GM18861 (cell line): ENCODE results near the gene PRB3.

ENCODE experiments used
- ATAC-seq: cut with Tn5 transposase; IDR thresholded peaks from one replicate; pipeline ENCODE4 v1.9.1; 2021; ENCODE audit not compliant: unreplicated experiment

PRB3 gene

DNA sequence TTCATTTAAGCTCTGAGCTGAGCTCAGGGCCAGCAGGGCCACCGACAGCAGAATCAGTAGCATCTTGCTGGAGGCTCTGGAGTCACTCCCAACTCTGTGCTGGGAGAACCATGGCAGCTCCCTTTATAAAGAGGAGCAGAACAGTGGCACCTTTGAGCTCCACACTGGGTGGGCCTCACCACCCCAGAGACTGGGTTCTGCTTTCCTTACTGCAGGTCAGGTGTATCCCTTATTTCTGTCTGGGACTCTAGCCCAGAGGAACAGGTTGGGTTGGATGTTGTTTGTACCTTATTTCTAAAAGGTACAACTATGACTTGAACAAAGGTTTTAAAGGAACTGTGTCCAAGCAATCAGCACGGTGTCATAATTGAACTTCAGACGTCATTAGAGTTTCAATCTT lies at the start of gene PRB3:
TSS of gene PRB3 (minus strand) at position 101 of the 400 bp plus-strand sequence. CDS start at position 63, 38 bp downstream.
- ATAC-seq: no peak

DNA sequence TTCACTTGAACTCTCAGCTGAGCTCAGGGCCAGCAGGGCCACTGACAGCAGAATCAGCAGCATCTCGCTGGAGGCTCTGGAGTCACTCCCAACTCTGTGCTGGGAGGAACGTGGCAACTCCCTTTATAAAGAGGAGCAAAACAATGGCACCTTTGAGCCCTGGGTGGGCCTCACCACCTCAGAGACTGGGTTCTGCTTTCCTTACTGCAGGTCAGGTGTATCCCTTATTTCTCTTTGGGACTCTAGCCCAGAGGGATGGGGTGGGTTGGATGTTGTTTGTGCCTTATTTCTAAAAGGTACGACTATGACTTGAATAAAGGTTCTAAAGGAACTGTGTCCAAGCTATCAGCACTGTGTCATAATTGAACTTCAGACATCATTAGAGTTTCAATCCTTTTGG lies 40.8 kb upstream of the PRB3 start, which contains the start of gene PRB4:
TSS of gene PRB4 (minus strand) at position 101 of the 400 bp plus-strand sequence. CDS start at position 63, 38 bp downstream.
- no peak for ATAC-seq

DNA sequence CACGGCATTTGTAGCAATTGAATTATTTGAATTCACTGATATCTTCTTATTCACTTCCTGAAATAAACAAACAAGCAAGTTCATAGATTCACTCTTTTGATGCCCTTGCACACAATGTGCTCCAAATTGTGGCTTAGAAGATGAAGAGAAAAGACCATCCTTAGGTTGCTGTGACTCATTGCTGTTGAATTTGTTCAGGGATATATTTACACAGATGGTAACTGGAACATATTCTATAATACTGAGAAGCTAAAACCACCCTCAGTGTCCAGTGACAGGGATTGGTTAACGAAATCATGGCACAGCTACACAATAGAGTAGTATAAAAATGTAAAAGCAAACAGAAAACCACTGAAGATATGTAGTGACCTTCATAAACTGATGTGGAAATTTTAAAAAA lies 37.6 kb upstream of the PRB3 start:
- ATAC-seq: no peak

DNA sequence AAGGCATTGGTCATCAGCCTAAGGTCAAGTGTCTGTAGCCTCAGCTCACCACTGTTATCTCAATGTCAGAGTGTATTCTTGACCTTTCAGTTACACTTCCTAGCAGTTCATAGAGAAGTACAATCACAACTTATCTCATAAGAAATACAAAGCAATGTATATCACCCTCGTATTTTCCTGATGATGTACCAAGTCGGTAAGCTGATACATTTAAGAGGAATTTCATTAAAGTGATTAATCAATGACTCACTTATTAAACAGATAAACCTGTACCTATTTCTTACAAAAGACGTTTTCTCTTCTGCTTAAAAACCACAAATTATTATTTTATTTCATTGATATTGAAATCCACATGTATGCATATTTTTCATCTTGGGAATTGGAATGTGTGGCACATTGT lies 3.9 kb upstream of the PRB3 start:
- no peak for ATAC-seq

DNA sequence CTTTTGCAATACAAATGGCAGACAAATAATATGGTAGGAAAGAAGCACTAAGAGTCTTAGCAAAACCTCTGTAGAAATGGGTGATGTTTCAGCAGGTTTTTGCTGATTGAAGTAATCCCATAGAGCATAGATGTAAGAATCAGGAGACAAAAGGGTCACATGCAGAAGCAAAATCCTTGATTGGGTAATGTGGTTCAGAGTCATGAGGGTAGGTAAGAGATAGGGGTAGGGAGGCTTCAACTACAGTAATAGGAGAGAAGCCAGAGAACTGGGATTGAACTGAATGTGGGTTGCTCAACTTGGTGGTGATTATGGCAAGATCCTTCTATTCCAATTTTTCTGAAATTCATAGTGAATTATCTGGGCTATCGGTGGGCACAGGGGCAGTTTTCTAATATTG lies 5.0 kb downstream of the PRB3 start:
- no peak for ATAC-seq

DNA sequence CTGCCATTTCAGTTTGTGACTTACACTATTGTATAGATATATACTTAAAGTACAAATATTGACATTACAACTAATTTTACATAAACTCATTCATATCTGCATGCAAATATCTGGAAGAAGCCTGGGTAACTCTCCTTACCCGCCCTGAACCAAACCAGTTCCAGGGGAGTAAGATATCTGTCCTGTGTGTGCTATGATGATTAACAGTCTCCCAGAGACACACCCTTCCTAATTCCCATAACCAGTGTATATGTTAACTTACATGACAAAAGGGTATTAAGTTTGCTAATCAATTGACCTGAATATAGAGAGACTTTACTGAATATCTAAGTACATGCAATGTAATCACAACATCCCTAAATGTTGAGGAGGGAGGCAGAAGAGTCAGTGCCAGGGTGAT lies 23.0 kb downstream of the PRB3 start:
- ATAC-seq: no peak

DNA sequence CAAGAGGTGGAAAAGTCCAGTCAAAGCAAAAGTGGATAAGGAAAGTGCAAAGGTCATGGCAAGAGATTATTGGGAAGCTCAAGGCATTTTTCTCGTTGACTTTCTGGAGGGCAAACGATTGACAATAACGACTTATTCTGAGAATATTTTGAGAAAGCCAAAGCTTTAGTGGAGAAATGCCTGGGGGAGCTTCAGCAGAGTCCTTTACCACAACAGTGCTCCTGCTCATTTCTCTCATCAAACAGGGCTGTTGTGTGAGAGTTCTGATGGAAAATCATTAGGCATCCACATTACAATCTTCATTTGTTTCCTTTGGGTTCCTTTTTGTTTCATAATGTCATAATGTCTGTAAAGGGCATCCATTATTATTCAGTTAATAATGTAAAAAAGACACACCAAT lies 26.9 kb downstream of the PRB3 start:
- no peak for ATAC-seq

DNA sequence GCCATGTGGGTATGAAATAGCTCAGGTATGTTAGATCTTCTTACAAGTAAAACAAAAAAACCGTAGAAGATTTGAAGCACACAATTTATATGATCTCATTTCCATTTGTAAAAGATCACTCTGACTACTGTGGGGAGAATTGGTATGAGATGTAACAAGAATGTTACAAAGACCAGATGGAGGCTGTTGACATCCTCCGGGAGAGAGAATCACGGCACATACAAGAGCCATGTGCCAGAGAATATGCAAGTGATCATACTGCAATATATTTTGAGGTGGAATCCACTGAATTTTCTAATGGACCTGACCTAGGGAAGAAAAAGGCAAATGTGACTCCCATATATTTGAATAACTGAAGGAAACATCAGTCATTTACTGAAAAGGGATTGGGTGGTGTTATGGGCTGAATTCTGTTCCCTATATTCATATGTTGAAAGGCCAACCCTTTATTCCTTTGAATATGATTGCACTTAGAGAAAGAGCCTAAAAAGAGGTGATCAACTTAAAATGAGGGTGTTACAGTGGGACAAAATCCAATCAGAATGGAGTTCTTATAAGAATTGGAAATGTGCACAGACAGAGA lies 29.1 kb downstream of the PRB3 start:
- ATAC-seq: no peak

DNA sequence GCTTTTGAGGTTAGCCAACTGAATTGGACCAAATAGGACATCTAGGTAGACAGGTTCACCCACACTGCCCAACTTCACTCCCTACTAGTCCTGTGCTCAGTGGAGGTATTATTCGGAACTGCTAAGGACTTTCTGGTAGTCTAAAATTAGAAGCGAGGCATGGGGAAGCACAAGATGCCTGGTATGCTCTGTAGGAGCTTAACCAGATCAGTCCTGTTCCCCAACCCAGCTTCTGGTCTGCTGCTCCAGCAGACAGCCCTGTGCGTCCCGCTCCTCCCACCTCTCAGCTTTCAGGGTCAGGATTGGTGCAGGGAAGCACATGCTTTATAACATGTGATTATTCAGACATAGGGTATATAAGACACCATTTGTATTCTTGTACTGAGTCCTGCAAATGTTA lies 31.2 kb downstream of the PRB3 start:
- no peak for ATAC-seq

DNA sequence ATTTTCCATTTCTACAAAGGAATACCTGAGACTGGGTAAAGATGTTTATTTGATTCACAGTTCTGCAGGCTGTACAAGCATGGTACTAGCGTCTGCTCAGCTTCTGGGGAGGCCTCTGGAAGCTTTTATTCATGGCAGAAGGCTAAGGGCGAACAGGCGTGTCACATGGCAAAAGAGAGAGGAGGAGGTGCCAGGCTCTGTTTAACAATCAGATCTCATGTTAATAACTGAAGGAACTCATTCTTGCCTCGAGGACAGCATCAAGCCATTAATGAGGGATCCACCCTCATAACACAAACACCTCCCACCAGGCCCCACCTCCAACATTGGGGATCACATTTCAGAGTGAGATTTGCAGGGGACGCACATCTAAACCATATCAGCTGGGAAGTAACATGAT lies 36.0 kb downstream of the PRB3 start:
- no peak for ATAC-seq

DNA sequence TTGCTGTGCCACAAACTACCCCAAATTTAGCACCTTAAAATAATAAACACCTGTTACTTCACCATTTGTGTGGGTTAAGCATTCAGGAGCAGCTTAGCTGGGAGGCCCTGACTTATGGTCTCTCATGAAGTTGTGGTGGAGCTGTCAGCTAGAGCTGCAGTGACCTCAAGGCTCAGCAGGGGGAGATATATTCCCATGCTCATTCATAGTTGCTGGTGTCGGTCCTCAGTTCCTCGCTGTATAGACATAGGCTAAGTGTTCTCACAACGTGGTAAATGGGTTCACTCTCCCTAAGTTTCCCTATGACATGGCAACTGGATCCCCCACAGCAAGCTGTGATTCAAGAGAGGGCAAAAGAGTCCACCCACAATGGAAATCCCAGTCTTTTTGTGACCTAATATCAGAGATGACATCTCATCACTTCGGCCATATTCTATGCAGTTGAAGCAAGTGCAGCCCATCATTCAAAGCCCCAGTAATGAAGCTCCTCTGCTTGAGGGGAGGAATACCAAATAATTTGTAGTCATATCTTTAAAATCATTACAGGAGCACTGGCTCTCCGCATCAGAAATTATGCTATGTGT lies 41.1 kb downstream of the PRB3 start:
- no peak for ATAC-seq

DNA sequence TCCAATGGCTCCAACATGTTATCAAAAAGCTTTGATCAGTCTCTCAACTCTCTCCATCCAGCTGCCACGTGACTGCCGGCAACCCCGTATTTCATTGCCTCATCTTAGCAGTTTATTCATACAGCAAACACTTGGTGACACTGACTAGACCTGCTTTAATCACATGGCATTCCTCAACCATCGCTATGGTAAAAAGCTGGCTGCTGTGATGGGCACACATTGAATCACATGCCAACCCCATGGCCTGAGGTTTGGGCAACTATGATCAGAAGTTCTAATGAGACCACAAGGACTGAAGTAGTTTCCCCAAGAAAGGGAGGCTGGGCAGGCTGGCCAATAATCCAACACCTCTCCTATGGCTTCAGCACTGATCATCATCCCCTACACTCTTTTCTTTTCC lies 42.1 kb downstream of the PRB3 start:
- ATAC-seq: no peak
